HG02678 (cell line): ENCODE measurements around the gene OR7G1.

Experiments used
- ATAC-seq: cut with Tn5 transposase; IDR thresholded peaks from one replicate; pipeline ENCODE4 v1.9.1; 2021; ENCODE audit warnings: mild to moderate bottlenecking, moderate library complexity; ENCODE audit not compliant: unreplicated experiment

The OR7G1 gene

GRCh38 chr19:9115307-9115813, at the start of gene OR7G1:
OR7G1 (minus strand) TSS chr19:9115763; CDS start chr19:9115763, 0 bp downstream.
- ATAC-seq: no peak

GRCh38 chr19:9165261-9165660, 49.7 kb upstream of the OR7G1 start:
- no peak for ATAC-seq

GRCh38 chr19:9161427-9161826, 45.9 kb upstream of the OR7G1 start:
- no peak for ATAC-seq

GRCh38 chr19:9159891-9160290, 44.3 kb upstream of the OR7G1 start:
- no peak for ATAC-seq

GRCh38 chr19:9156304-9156703, 40.7 kb upstream of the OR7G1 start:
- no peak for ATAC-seq

- ATAC-seq: no peak
Observed at GRCh38 chr19:9155591-9155990, 40.0 kb upstream of the OR7G1 start.

GRCh38 chr19:9151367-9151766, 35.8 kb upstream of the OR7G1 start:
- no peak for ATAC-seq

GRCh38 chr19:9150650-9151049, 35.1 kb upstream of the OR7G1 start:
- ATAC-seq: no peak

GRCh38 chr19:9149997-9150396, 34.4 kb upstream of the OR7G1 start:
- no peak for ATAC-seq

GRCh38 chr19:9148697-9149096, 33.1 kb upstream of the OR7G1 start:
- ATAC-seq: no peak

GRCh38 chr19:9146882-9147281, 31.3 kb upstream of the OR7G1 start:
- ATAC-seq: no peak

- ATAC-seq: no peak
Observed at GRCh38 chr19:9144920-9145319, 29.4 kb upstream of the OR7G1 start.

- peak; percentile 95 for ATAC-seq
Observed at GRCh38 chr19:9140159-9140874, 24.8 kb upstream of the OR7G1 start, which contains the start of gene ZNF317. ZNF317 (plus strand) TSS chr19:9140397; CDS start chr19:9156017, 15,620 bp downstream.

- ATAC-seq: no peak
Observed at GRCh38 chr19:9139609-9140158, 24.1 kb upstream of the OR7G1 start.

GRCh38 chr19:9132422-9132821, 16.9 kb upstream of the OR7G1 start:
- ATAC-seq: no peak

GRCh38 chr19:9130965-9131364, 15.4 kb upstream of the OR7G1 start:
- ATAC-seq: no peak

- no peak for ATAC-seq
Observed at GRCh38 chr19:9128171-9128570, 12.6 kb upstream of the OR7G1 start.

GRCh38 chr19:9126900-9127405, 11.4 kb upstream of the OR7G1 start, which contains the start of gene OR7G3:
OR7G3 (minus strand) TSS chr19:9126950; CDS start chr19:9126950, 0 bp downstream.
- no peak for ATAC-seq

- no peak for ATAC-seq
Observed at GRCh38 chr19:9116547-9116946, 984 bp upstream of the OR7G1 start.

GRCh38 chr19:9109959-9110358, 5.6 kb downstream of the OR7G1 start:
- no peak for ATAC-seq

GRCh38 chr19:9107375-9107774, 8.2 kb downstream of the OR7G1 start, which contains the start of gene OR7G2:
OR7G2 (minus strand) TSS chr19:9107475; CDS start chr19:9103243, 4,232 bp downstream.
- no peak for ATAC-seq

GRCh38 chr19:9086761-9087160, 28.8 kb downstream of the OR7G1 start, which contains the start of gene OR1M1:
OR1M1 (plus strand) TSS chr19:9087061; CDS start chr19:9093245, 6,184 bp downstream.
- ATAC-seq: no peak
